DND-41 (cell line): ENCODE results near the gene RNF4.

Experiments
- CTCF ChIP-seq: IDR thresholded peaks from 2 replicates; pipeline ENCODE4 v1.5.1; 2012; ENCODE audit warnings: borderline replicate concordance, low read length, moderate library complexity, mild to moderate bottlenecking; ENCODE audit not compliant: poor library complexity, severe bottlenecking; ENCODE audit errors: extremely low read depth
- EZH2 ChIP-seq: IDR thresholded peaks from 3 replicates; pipeline ENCODE4 v1.6.1; 2012; ENCODE audit warnings: borderline replicate concordance, low read depth, mild to moderate bottlenecking, moderate library complexity, low read length, inconsistent platforms; ENCODE audit not compliant: severe bottlenecking

- peak; percentile 10 for TF ChIP-seq CTCF
- TF ChIP-seq EZH2: no peak
Observed at GRCh38 chr4:2436301-2436700, 32.6 kb upstream of the RNF4 start.
